GM18520 (cell line): ENCODE data around the gene NDUFS6.
"Not testable (repeated sequence)": the region's sequence is repeated elsewhere in the genome, so short reads cannot be mapped to it uniquely, and the experiment has no call there.

Source experiments
- ATAC-seq: cut with Tn5 transposase; IDR thresholded peaks from one replicate; pipeline ENCODE4 v1.9.1; 2021; ENCODE audit not compliant: unreplicated experiment

The NDUFS6 gene

GRCh38 chr5:1796371-1797102, 4.7 kb upstream of the NDUFS6 start:
- no peak for ATAC-seq

- no peak for ATAC-seq
Measured at GRCh38 chr5:1797103-1797800, 4.0 kb upstream of the NDUFS6 start.

GRCh38 chr5:1797855-1798254, 3.4 kb upstream of the NDUFS6 start:
- no peak for ATAC-seq

GRCh38 chr5:1798589-1798988, 2.6 kb upstream of the NDUFS6 start:
- not testable (repeated sequence) for ATAC-seq

GRCh38 chr5:1799110-1799601, 2.1 kb upstream of the NDUFS6 start:
- peak; percentile 6 for ATAC-seq

GRCh38 chr5:1799602-1800471, 1.4 kb upstream of the NDUFS6 start, which contains the start of gene MRPL36:
MRPL36 (minus strand) TSS chr5:1799837; CDS start chr5:1798935, 902 bp downstream.
- peak; percentile 32 for ATAC-seq

GRCh38 chr5:1800472-1801221, 560 bp upstream of the NDUFS6 start:
- peak; percentile 20 for ATAC-seq

- ATAC-seq: no peak
Measured at GRCh38 chr5:1801967-1802295, 724 bp downstream of the NDUFS6 start.

GRCh38 chr5:1803192-1803591, 2.0 kb downstream of the NDUFS6 start:
- no peak for ATAC-seq

GRCh38 chr5:1804001-1804690, 2.9 kb downstream of the NDUFS6 start:
- ATAC-seq: no peak

GRCh38 chr5:1805326-1805725, 4.1 kb downstream of the NDUFS6 start:
- ATAC-seq: no peak

- ATAC-seq: no peak
Measured at GRCh38 chr5:1805736-1806135, 4.5 kb downstream of the NDUFS6 start.

GRCh38 chr5:1806199-1806598, 5.0 kb downstream of the NDUFS6 start:
- ATAC-seq: no peak

GRCh38 chr5:1806974-1807373, 5.8 kb downstream of the NDUFS6 start:
- no peak for ATAC-seq

- ATAC-seq: no peak
Measured at GRCh38 chr5:1807451-1808185, 6.4 kb downstream of the NDUFS6 start.

GRCh38 chr5:1808439-1808838, 7.2 kb downstream of the NDUFS6 start:
- ATAC-seq: no peak

- ATAC-seq: no peak
Measured at GRCh38 chr5:1809416-1810035, 8.3 kb downstream of the NDUFS6 start.

GRCh38 chr5:1810581-1811101, 9.4 kb downstream of the NDUFS6 start:
- ATAC-seq: no peak
